Placental pericyte (primary cell): Measurements from ENCODE around the gene ATRX. TPM values are rescaled to one million over a fixed set of nuclear protein-coding genes. Genes with fewer than 3 reads are reported as not detected.

Experiments used
- small RNA-seq: library from RNA; depleted of rRNA; stranded (forward); fragments of <200 nt; gene quantifications from one replicate; pipeline ENCODE3, GENCODE V24; 2012; ENCODE audit warnings: low replicate concordance
- total RNA-seq: library from RNA; depleted of rRNA; stranded (reverse); fragments of >200 nt; gene quantifications from 2 replicates; pipeline ENCODE4 v1.2.3, GENCODE V29; 2012

Gene ATRX, protein sequence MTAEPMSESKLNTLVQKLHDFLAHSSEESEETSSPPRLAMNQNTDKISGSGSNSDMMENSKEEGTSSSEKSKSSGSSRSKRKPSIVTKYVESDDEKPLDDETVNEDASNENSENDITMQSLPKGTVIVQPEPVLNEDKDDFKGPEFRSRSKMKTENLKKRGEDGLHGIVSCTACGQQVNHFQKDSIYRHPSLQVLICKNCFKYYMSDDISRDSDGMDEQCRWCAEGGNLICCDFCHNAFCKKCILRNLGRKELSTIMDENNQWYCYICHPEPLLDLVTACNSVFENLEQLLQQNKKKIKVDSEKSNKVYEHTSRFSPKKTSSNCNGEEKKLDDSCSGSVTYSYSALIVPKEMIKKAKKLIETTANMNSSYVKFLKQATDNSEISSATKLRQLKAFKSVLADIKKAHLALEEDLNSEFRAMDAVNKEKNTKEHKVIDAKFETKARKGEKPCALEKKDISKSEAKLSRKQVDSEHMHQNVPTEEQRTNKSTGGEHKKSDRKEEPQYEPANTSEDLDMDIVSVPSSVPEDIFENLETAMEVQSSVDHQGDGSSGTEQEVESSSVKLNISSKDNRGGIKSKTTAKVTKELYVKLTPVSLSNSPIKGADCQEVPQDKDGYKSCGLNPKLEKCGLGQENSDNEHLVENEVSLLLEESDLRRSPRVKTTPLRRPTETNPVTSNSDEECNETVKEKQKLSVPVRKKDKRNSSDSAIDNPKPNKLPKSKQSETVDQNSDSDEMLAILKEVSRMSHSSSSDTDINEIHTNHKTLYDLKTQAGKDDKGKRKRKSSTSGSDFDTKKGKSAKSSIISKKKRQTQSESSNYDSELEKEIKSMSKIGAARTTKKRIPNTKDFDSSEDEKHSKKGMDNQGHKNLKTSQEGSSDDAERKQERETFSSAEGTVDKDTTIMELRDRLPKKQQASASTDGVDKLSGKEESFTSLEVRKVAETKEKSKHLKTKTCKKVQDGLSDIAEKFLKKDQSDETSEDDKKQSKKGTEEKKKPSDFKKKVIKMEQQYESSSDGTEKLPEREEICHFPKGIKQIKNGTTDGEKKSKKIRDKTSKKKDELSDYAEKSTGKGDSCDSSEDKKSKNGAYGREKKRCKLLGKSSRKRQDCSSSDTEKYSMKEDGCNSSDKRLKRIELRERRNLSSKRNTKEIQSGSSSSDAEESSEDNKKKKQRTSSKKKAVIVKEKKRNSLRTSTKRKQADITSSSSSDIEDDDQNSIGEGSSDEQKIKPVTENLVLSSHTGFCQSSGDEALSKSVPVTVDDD (N-terminal part only)
- total RNA-seq: 37.9 and 66.7 TPM in 2 replicates

DNA sequence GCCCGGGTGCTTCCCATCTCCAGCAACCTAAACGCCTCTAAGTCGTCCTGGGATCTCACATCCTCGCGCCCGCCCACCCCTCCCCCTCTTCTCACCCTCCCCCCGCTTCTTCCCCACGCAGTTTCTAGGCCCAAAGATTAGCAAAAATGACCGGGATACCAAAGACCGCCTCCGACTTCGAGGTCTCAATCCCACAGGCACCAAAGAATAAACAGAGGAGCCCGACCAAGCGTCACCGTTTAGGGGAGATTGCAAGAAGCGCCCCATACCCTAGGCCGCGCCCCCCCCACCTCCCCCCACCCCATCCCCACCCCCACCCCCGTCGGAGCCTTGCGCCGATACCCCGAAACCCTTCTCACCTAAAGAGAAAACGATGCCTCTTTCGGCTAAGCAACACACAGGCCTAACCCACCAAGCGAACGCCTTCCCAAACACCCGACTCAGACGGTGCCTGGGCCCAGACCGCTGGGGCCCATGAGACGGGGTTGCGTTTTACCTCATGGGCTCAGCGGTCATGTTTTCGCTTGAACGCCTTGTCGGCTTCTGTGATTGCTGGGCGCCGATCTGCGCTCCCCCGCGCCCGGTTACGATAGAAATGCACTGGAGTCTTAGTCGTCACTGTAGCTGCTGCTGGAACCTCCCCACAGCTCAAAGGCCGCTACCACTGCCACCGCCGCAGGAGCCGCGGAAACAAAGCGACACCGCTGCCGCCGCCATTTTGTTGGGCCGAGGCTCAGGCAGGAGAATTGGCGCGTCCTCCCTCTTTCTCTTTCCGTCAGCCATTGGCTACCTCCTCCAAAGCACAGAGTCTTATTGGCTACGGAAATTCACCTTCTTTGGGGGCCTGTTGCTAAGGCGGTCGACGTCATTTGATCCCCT, at the start of gene ATRX:
ATRX (minus strand) TSS at position 731 of the 879 bp plus-strand sequence; CDS start at position 516, 215 bp downstream.

Small RNA genes lying within 50 kb of the gene (small RNA-seq; reads per million reads assigned to genes)
- not detected for gene FABP5P15

Other genes with a start within 250 kb of the ATRX start
- gene MAGT1, start 109.2 kb upstream of the ATRX start, total RNA-seq: 107 and 297 TPM in 2 replicates
- gene COX7B, start 113.3 kb upstream of the ATRX start, total RNA-seq: 118 and 212 TPM in 2 replicates
- gene ATP7A, start 124.5 kb upstream of the ATRX start, total RNA-seq: 12.0 and 20.2 TPM in 2 replicates
- gene PGAM4, start 183.4 kb upstream of the ATRX start, total RNA-seq: not detected in 2 replicates